GM19463 (cell line): ENCODE data around the gene GTPBP10.

Source experiments
- ATAC-seq: cut with Tn5 transposase; IDR thresholded peaks from one replicate; pipeline ENCODE4 v1.9.1; 2021; ENCODE audit warnings: mild to moderate bottlenecking, moderate library complexity; ENCODE audit not compliant: unreplicated experiment

Gene GTPBP10

DNA sequence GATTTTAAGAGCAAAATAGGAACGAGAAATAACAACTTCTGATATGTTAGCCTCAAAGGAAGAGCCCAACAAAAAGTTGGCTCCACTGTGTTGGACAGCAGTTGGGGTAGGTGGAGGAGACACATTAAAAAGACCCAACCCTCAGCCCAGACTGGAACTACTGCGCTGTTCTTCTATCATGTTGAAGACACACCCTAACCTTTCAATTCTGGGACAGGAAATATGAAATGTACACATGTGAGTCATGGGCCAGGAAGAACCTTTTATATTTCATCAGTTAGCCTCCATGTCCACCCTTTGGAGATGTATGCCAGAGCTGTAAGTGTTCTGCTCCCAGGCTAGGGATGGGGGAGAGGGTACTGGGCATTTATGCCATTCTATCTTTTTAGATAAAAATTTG lies 78.9 kb downstream of the GTPBP10 start:
- no peak for ATAC-seq

DNA sequence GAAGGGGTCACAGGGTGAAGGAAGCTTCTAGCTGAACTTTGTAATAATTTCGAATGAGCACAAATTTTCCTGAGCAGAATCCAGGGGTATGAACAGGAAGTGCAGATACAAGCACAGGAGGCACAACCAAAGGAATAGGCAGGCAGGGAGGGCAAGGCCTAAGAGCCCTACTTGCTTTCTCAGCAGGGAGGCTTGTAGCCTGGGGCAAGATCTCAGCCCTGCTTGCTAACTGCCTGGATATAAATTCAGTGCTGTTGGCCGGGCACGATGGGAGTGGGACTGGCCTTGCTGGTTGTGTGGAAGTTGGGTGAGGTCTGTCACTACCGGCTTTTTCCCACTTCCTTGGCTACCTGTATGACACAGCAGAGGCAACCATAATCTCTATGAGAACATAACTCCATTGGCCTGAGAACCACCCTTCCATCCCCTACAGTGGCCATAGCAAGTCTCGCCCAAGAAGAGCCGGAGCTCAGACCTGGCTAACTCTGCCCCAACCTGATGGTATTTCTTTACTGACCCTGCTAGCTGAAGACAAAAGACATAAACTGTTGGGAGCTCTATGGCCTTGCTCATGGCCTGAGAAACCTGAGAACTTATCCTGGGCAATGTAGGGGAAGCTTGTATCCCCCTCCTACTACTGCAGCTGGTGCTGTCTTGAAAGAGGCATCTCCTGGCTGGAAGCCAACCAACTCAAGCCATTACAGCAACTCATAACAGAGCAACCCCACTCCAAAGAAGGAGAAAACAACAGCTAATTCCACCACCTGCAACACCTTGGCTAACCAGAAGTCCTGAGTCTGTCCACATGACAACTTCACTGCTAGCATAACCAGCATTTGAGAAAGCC lies 84.3 kb downstream of the GTPBP10 start:
- ATAC-seq, result no peak

DNA sequence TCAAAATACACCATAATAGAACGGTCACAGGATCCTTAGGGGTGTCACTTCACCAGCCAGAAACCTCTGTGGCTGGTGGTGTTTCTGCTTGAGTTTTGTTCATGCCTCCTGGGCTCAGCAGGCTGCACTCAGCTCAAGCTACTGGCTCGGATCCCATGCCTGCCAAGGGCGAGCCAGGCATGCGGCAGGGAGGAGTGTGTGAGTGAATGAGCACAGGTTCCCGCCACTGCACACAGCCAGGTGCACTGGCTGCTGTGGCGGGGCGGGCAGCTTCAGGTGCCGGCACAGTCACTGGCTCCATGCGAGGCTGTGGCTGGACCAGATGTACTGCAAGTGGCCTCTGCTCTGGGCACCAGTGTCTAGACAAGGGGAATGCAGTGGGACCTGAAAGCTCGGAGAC lies 86.2 kb downstream of the GTPBP10 start:
- ATAC-seq, result no peak

DNA sequence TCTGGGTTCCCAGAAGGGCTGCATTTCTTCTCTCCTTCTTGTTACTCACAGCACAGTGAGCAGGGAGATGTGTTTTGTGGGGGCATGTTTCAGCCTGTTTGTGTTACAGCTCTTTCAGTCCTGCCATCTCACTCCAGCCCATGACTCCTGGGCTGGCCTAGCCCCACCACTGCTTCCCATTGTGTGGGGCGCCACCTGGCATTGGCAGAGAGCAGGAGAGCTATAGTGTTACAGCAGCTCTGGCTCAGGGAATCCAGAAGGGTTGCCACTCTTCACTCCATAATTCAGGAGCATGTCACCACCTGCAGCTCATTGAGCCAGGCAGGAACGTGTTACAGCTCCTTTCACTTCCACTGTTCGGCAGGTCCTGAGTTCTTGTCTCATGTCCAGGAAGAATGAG lies 86.7 kb downstream of the GTPBP10 start:
- no peak for ATAC-seq
